ENCODE results near the gene SLC12A4.
"Not testable (repeated sequence)": the region's sequence is repeated elsewhere in the genome, so short reads cannot be mapped to it uniquely, and the experiment has no call there.

SLC12A4 gene

GRCh38 chr16:67987460-67988160 is 19.2 kb upstream of the SLC12A4 start:
- DNase-seq (ENCODE audit: low read depth), result no peak

GRCh38 chr16:67986949-67987348 is 18.5 kb upstream of the SLC12A4 start:
- no peak for DNase-seq (ENCODE audit: low read depth)

- DNase-seq (ENCODE audit: low read depth), result no peak
These were observed 13.7 kb upstream of the SLC12A4 start for GRCh38 chr16:67982011-67982696.

- DNase-seq (ENCODE audit: low read depth), result no peak
These were observed 11.7 kb upstream of the SLC12A4 start, which contains the start of gene DPEP3 for GRCh38 chr16:67979955-67980678. DPEP3 (minus strand) TSS chr16:67980499; CDS start chr16:67980380, 119 bp downstream.

GRCh38 chr16:67977469-67978227 is 9.2 kb upstream of the SLC12A4 start:
- DNase-seq (ENCODE audit: low read depth), result no peak

- no peak for DNase-seq (ENCODE audit: low read depth)
These were observed 8.6 kb upstream of the SLC12A4 start for GRCh38 chr16:67977005-67977404.

GRCh38 chr16:67976205-67976604 is 7.8 kb upstream of the SLC12A4 start:
- DNase-seq (ENCODE audit: low read depth), result no peak

GRCh38 chr16:67975321-67976105 is 7.1 kb upstream of the SLC12A4 start:
- no peak for DNase-seq (ENCODE audit: low read depth)

- not testable (repeated sequence) for DNase-seq (ENCODE audit: low read depth)
These were observed 3.8 kb upstream of the SLC12A4 start for GRCh38 chr16:67972285-67972684.

- no peak for DNase-seq (ENCODE audit: low read depth)
These were observed 2.7 kb upstream of the SLC12A4 start for GRCh38 chr16:67971111-67971510.

- DNase-seq (ENCODE audit: low read depth), result no peak
These were observed 1.0 kb upstream of the SLC12A4 start for GRCh38 chr16:67969254-67970039.

GRCh38 chr16:67967958-67968399 is 458 bp downstream of the SLC12A4 start:
- DNase-seq (ENCODE audit: low read depth), result no peak

GRCh38 chr16:67967183-67967957 is 1.1 kb downstream of the SLC12A4 start:
- no peak for DNase-seq (ENCODE audit: low read depth)

GRCh38 chr16:67966549-67967182 is 1.8 kb downstream of the SLC12A4 start:
- no peak for DNase-seq (ENCODE audit: low read depth)

- DNase-seq (ENCODE audit: low read depth), result no peak
These were observed 2.5 kb downstream of the SLC12A4 start for GRCh38 chr16:67965668-67966548.

- no peak for DNase-seq (ENCODE audit: low read depth)
These were observed 3.8 kb downstream of the SLC12A4 start for GRCh38 chr16:67964477-67965131.

- DNase-seq (ENCODE audit: low read depth), result no peak
These were observed 4.6 kb downstream of the SLC12A4 start for GRCh38 chr16:67963662-67964321.
